Endothelial cell of umbilical vein (primary cell): ENCODE results near the gene SZT2. TPM values are rescaled to one million over a fixed set of nuclear protein-coding genes. Genes with fewer than 3 reads are reported as not detected.

Experiments
- BruUV-seq: library from RNA; stranded (reverse); fragments of 400-500 nt; replicated peaks from 2 replicates; lab custom pipeline; 2021; lab: Mats Ljungman, UMichigan
- CTCF ChIA-PET: fragments of 300-600, 350-600 bp; sonication (Branson Sonifier 250); formaldehyde crosslinking; loops from one replicate; lab custom pipeline; 2021; ENCODE audit warnings: antibody characterized with exemption, inconsistent platforms; lab: Charles Lee
- POLR2A ChIA-PET: fragments of 300-600, 350-600 bp; sonication (Branson Sonifier 250); formaldehyde crosslinking; loops from one replicate; lab custom pipeline; 2021; ENCODE audit warnings: antibody characterized with exemption, inconsistent platforms; lab: Charles Lee
- DNase-seq: peaks from one replicate; pipeline ENCODE4 v3.0.0-alpha.2; 2011; ENCODE audit warnings: low read depth, low spot score
- FAIRE-seq: peaks from 2 replicates; lab custom pipeline; 2011; peaks lifted over from hg19 to GRCh38; lab: Jason Lieb, UNC
- H2AFZ ChIP-seq: 2 replicates; pipeline ENCODE4 v1.6.0; 2012; ENCODE audit warnings: low read depth, low read length, control low read depth, inconsistent platforms
- H3K27ac ChIP-seq: 2 replicates; pipeline ENCODE4 v1.5.1; 2011; ENCODE audit warnings: low read depth, mild to moderate bottlenecking, control low read depth, low read length, moderate library complexity; ENCODE audit not compliant: insufficient read depth
- H3K27me3 ChIP-seq, 2 experiments: 2 replicates each; pipeline versions ENCODE4 v1.6.0 to v1.6.1; 2011; ENCODE audit warnings: low read length in 2 of 2, mixed read lengths in 1 of 2; ENCODE audit not compliant: control insufficient read depth in 2 of 2, insufficient read depth in 2 of 2
- H3K36me3 ChIP-seq, 2 experiments: 2 replicates in 1 of 2; 3 replicates in 1 of 2; pipeline ENCODE4 v1.5.1; 2011; ENCODE audit warnings: low read length in 2 of 2, mild to moderate bottlenecking in 1 of 2, moderate library complexity in 1 of 2; ENCODE audit not compliant: control insufficient read depth in 2 of 2, insufficient read depth in 2 of 2; ENCODE audit errors: extremely low read depth in 1 of 2
- H3K4me1 ChIP-seq: 3 replicates; pipeline ENCODE4 v1.5.1; 2011; ENCODE audit warnings: mild to moderate bottlenecking, low read length; ENCODE audit not compliant: control insufficient read depth, insufficient read depth; ENCODE audit errors: extremely low read depth
- H3K4me2 ChIP-seq: 2 replicates; pipeline ENCODE4 v1.6.1; 2011; ENCODE audit warnings: low read length, control low read depth, mixed read lengths; ENCODE audit not compliant: insufficient read depth
- H3K4me3 ChIP-seq, 3 experiments: fragments of 200-600 bp in 1 of 3; sonication (generic), shearing (Covaris generic) in 1 of 3; replicated peaks in 1 of 3; 2 replicates each; pipeline ENCODE4 v1.5.1; 2011 to 2016; ENCODE audit warnings: control low read depth in 3 of 3, low read length in 3 of 3, mild to moderate bottlenecking in 2 of 3, inconsistent platforms in 1 of 3, low read depth in 1 of 3, moderate library complexity in 1 of 3; ENCODE audit not compliant: insufficient read depth in 1 of 3
- H3K79me2 ChIP-seq: 2 replicates; pipeline ENCODE4 v1.6.0; 2012; ENCODE audit warnings: low read length, inconsistent platforms; ENCODE audit not compliant: control insufficient read depth, insufficient read depth
- H3K9ac ChIP-seq: replicated peaks from 2 replicates; pipeline ENCODE3; 2011; ENCODE audit warnings: low read length, control low read depth; ENCODE audit not compliant: insufficient read depth; ENCODE audit errors: extremely low read depth
- H3K9me1 ChIP-seq: replicated peaks from 3 replicates; pipeline ENCODE4 v1.6.0; 2011; ENCODE audit warnings: mild to moderate bottlenecking, low read length; ENCODE audit not compliant: control insufficient read depth, insufficient read depth; ENCODE audit errors: extremely low read depth
- H3K9me3 ChIP-seq: replicated peaks from 2 replicates; pipeline ENCODE4 v1.5.1; 2012; ENCODE audit warnings: low read length, inconsistent platforms; ENCODE audit not compliant: control insufficient read depth, insufficient read depth
- H4K20me1 ChIP-seq: replicated peaks from 2 replicates; pipeline ENCODE3; 2011; ENCODE audit warnings: mild to moderate bottlenecking, low read length; ENCODE audit not compliant: control insufficient read depth, insufficient read depth; ENCODE audit errors: extremely low read depth
- CTCF ChIP-seq, 2 donors: IDR thresholded peaks; 1 replicate in 1 of 2; 2 replicates in 1 of 2; pipeline ENCODE4 v1.5.1; 2011; ENCODE audit warnings: low read length in 2 of 2, mild to moderate bottlenecking in 2 of 2, moderate library complexity in 2 of 2, control low read depth in 1 of 2, inconsistent platforms in 1 of 2, low read depth in 1 of 2; ENCODE audit not compliant: insufficient read depth in 1 of 2; ENCODE audit errors: extremely low read depth in 1 of 2
- EZH2 ChIP-seq: IDR thresholded peaks from 2 replicates; pipeline ENCODE4 v1.6.1; 2012; ENCODE audit warnings: borderline replicate concordance, low read depth, mild to moderate bottlenecking, moderate library complexity, low read length, inconsistent platforms; ENCODE audit not compliant: severe bottlenecking
- FOS ChIP-seq: IDR thresholded peaks from 2 replicates; pipeline ENCODE4 v1.6.1; 2011; ENCODE audit warnings: mild to moderate bottlenecking, low read length, moderate library complexity, borderline replicate concordance; ENCODE audit not compliant: insufficient read depth
- GATA2 ChIP-seq: IDR thresholded peaks from 2 replicates; pipeline ENCODE4 v1.7.0; 2011; ENCODE audit warnings: low read depth, mild to moderate bottlenecking, moderate library complexity, mixed read lengths, low read length; ENCODE audit not compliant: insufficient read length, insufficient read depth
- JUN ChIP-seq: IDR thresholded peaks from 2 replicates; pipeline ENCODE4 v1.6.1; 2011; ENCODE audit warnings: borderline replicate concordance, low read depth; ENCODE audit not compliant: insufficient read length, insufficient read depth
- MYC ChIP-seq: IDR thresholded peaks from one replicate; pipeline ENCODE4 v1.6.1; 2011; ENCODE audit warnings: mild to moderate bottlenecking, low read depth, low read length
- POLR2AphosphoS5 ChIP-seq: IDR thresholded peaks from 2 replicates; pipeline ENCODE4 v1.6.1; 2012; ENCODE audit warnings: low read depth, mild to moderate bottlenecking, control low read depth, low read length, moderate library complexity; ENCODE audit not compliant: insufficient read depth
- dilution Hi-C: fragments of 300-500 bp; cut with MboI; formaldehyde crosslinking; loops from one replicate; pipeline ENCODE4 v1.15.0; 2019; ENCODE audit warnings: low sequenced_read_pairs; ENCODE audit not compliant: extremely low pct_ligation_motif_present
- intact Hi-C: fragments of 100-400 bp; cut with micrococcal nuclease; formaldehyde crosslinking; loops from one replicate; pipeline ENCODE4 v1.10.0; 2022
- polyA plus RNA-seq, 4 experiments: library from polyadenylated mRNA; depleted of rRNA in 3 of 4; stranded (reverse) in 3 of 4; unstranded in 1 of 4; fragments of >200 nt; gene quantifications; 2 replicates each; pipeline versions ENCODE4 v1.2.1 to v1.2.3, GENCODE V29; 2011 to 2012; ENCODE audit warnings: missing spikeins in 1 of 4
- total RNA-seq: library from RNA; stranded (reverse); gene quantifications from 2 replicates; pipeline ENCODE4 v1.2.3, GENCODE V29; 2021
- TF ChIP-seq, protein P1 (sequence below): IDR thresholded peaks from 2 replicates; pipeline ENCODE4 v1.6.1; 2011; ENCODE audit not compliant: insufficient read depth, insufficient read length

SZT2 gene
- total and polyA plus RNA-seq, 2 donors (not counting 3 experiments of a cell fraction or from before 2014, with no cell fraction given) = 11.4 to 49.9 TPM

DNA sequence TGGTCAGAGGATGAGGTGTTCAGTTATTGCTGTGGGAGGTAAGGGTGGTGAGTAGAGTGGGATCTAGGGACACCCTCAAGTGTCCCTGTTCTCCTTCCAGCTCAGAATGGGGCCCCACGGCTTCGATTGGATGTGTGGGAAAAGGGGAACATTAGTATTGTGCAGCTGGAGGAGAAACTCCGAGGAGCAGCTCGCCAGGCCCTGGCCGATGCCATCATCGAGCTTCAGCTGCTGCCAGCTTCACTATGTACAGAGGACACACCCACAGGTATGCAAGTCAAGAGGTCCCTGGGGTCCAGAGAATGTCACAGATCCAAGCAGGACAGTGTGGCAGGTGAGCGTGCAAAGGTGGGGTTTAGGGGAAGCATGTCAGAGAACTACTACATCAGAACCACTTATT lies 50.1 kb downstream of the SZT2 start:
- BruUV-seq = no TSS peak
- H3K27ac ChIP-seq = no peak overlapping the region
- intact Hi-C loops (loop anchor here (5.0 kb wide), 1 partner anchor 38 kb away; no protein-coding TSS in a partner anchor), dilution Hi-C loops (no loop called here)
- H2AFZ ChIP-seq = no peak overlapping the region
- H3K9me1 ChIP-seq = no peaks in the 10 kb centered on the region
- H3K4me1 ChIP-seq = no peaks in the 10 kb centered on the region
- ChIA-PET POLR2A (no interaction called here), CTCF (no interaction called here)
- no peak overlapping the region for H3K4me2 ChIP-seq
- peaks cover 0 to 4% of the 10 kb centered on the region in 2 experiments for H3K36me3 ChIP-seq
- H3K9me3 ChIP-seq = no peaks in the 10 kb centered on the region
- no peaks in the 10 kb centered on the region for H3K79me2 ChIP-seq
- FAIRE-seq (no peak), DNase-seq (no peak)
- no peak overlapping the region for H3K4me3 ChIP-seq
- no peak overlapping the region for H3K9ac ChIP-seq
- no peaks in the 10 kb centered on the region for H4K20me1 ChIP-seq
- TF ChIP-seq GATA2 (no peak), FOS (no peak), MYC (no peak), EZH2 (no peak), JUN (no peak), CTCF (IDR thresholded peaks at IDR 0.05; ENCODE audit: extremely low read depth in 1 of 2, insufficient read depth in 1 of 2, low read depth in 1 of 2, low read length in 2 of 2) (no peak), POLR2AphosphoS5 (no peak)
- TF ChIP-seq, protein P1, sequence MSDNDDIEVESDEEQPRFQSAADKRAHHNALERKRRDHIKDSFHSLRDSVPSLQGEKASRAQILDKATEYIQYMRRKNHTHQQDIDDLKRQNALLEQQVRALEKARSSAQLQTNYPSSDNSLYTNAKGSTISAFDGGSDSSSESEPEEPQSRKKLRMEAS = no peak
- no peaks in the 10 kb centered on the region for H3K27me3 ChIP-seq
